Neural cell (in vitro differentiated cells): ENCODE data around the gene SCG5. TPM values are rescaled to one million over a fixed set of nuclear protein-coding genes. Genes with fewer than 3 reads are reported as not detected.

Source experiments
- H2AFZ ChIP-seq: fragments of 200-600, 300-800 bp; sonication (generic), shearing (Covaris generic); 2 replicates; pipeline ENCODE4 v1.6.0; 2014; ENCODE audit warnings: low read depth, mild to moderate bottlenecking, antibody characterized with exemption, low read length, moderate library complexity
- H3F3A ChIP-seq: fragments of 200-600 bp; shearing (Covaris generic); 2 replicates; pipeline ENCODE4 v1.6.1; 2016; ENCODE audit warnings: mild to moderate bottlenecking, moderate library complexity, mixed read lengths, antibody characterized with exemption, low read length; ENCODE audit not compliant: insufficient read depth, poor library complexity, severe bottlenecking
- H3K27ac ChIP-seq: fragments of 200-600, 300-800 bp; sonication (generic), shearing (Covaris generic); 2 replicates; pipeline ENCODE4 v1.5.1; 2014; ENCODE audit warnings: mild to moderate bottlenecking, low read length, moderate library complexity
- H3K27me3 ChIP-seq: fragments of 300-800, 200-600 bp; sonication (generic), shearing (Covaris generic); 2 replicates; pipeline ENCODE4 v1.6.0; 2014; ENCODE audit warnings: mild to moderate bottlenecking, low read depth, low read length, moderate library complexity; ENCODE audit not compliant: insufficient read depth
- H3K36me3 ChIP-seq: fragments of 300-800, 200-600 bp; sonication (generic), shearing (Covaris generic); 2 replicates; pipeline ENCODE4 v1.5.1; 2014; ENCODE audit warnings: mild to moderate bottlenecking, antibody characterized with exemption, low read length, moderate library complexity; ENCODE audit not compliant: insufficient read depth
- H3K4me2 ChIP-seq: fragments of 300-800, 200-600 bp; sonication (generic), shearing (Covaris generic); 2 replicates; pipeline ENCODE4 v1.6.0; 2014; ENCODE audit warnings: mild to moderate bottlenecking, low read length
- H3K4me3 ChIP-seq: fragments of 300-800, 200-600 bp; sonication (generic), shearing (Covaris generic); 2 replicates; pipeline ENCODE4 v1.5.1; 2014; ENCODE audit warnings: mild to moderate bottlenecking, low read length, moderate library complexity
- H3K79me2 ChIP-seq: fragments of 200-600 bp; shearing (Covaris generic); replicated peaks from 2 replicates; pipeline ENCODE4 v1.6.0; 2014; ENCODE audit warnings: mild to moderate bottlenecking, low read length, moderate library complexity; ENCODE audit not compliant: insufficient read depth
- H3K9ac ChIP-seq: fragments of 300-800, 200-600 bp; sonication (generic), shearing (Covaris generic); 2 replicates; pipeline ENCODE4 v1.6.1; 2016; ENCODE audit warnings: mild to moderate bottlenecking, low read length, mixed read lengths
- H3K9me2 ChIP-seq: fragments of 200-600 bp; shearing (Covaris generic); 2 replicates; pipeline ENCODE4 v1.6.1; 2016; ENCODE audit warnings: mild to moderate bottlenecking, low read length, mixed read lengths; ENCODE audit not compliant: insufficient read depth
- H3K9me3 ChIP-seq: fragments of 200-600, 300-800 bp; sonication (generic), shearing (Covaris generic); 2 replicates; pipeline ENCODE4 v1.6.1; 2016; ENCODE audit warnings: mild to moderate bottlenecking, mixed run types, low read length, moderate library complexity, mixed read lengths
- H4K20me1 ChIP-seq: fragments of 200-600 bp; shearing (Covaris generic); 2 replicates; pipeline ENCODE4 v1.6.1; 2016; ENCODE audit warnings: mild to moderate bottlenecking, mixed run types; ENCODE audit not compliant: insufficient read depth
- CTCF ChIP-seq: fragments of 450-650 bp; IDR thresholded peaks from 2 replicates; pipeline ENCODE4 v1.5.1; 2014; ENCODE audit warnings: antibody characterized with exemption, mild to moderate bottlenecking, moderate library complexity; ENCODE audit not compliant: poor library complexity, severe bottlenecking
- EP300 ChIP-seq: fragments of 450-650 bp; conservative IDR thresholded peaks from 2 replicates; pipeline ENCODE4 v1.6.1; 2014; ENCODE audit warnings: antibody characterized with exemption, mild to moderate bottlenecking, moderate library complexity; ENCODE audit not compliant: poor library complexity, severe bottlenecking
- EZH2 ChIP-seq: fragments of 200-600, 300-800 bp; shearing (Covaris generic), sonication (generic); IDR thresholded peaks from 2 replicates; pipeline ENCODE4 v1.6.1; 2014; ENCODE audit warnings: antibody characterized with exemption, low read length, borderline replicate concordance, mild to moderate bottlenecking; ENCODE audit not compliant: insufficient read depth, poor library complexity, severe bottlenecking
- MXI1 ChIP-seq: fragments of 450-650 bp; conservative IDR thresholded peaks from 2 replicates; pipeline ENCODE4 v1.6.1; 2014; ENCODE audit warnings: antibody characterized with exemption, mild to moderate bottlenecking; ENCODE audit not compliant: poor library complexity, severe bottlenecking
- POLR2AphosphoS5 ChIP-seq: IDR thresholded peaks from 2 replicates; pipeline ENCODE4 v1.6.1; 2012
- RAD21 ChIP-seq: fragments of 450-650 bp; conservative IDR thresholded peaks from 2 replicates; pipeline ENCODE4 v1.6.1; 2014; ENCODE audit warnings: antibody characterized with exemption, mild to moderate bottlenecking, moderate library complexity
- SMC3 ChIP-seq: fragments of 450-650 bp; conservative IDR thresholded peaks from 2 replicates; pipeline ENCODE4 v1.6.1; 2014; ENCODE audit warnings: antibody characterized with exemption, mild to moderate bottlenecking, moderate library complexity; ENCODE audit not compliant: poor library complexity
- TAF1 ChIP-seq: IDR thresholded peaks from 2 replicates; pipeline ENCODE4 v1.6.1; 2012; ENCODE audit warnings: low read depth
- polyA plus RNA-seq: library from polyadenylated mRNA; depleted of rRNA; stranded (reverse); fragments of >200 nt; gene quantifications from 2 replicates; pipeline ENCODE4 v1.2.3, GENCODE V29; 2014
- TF ChIP-seq, protein P1 (sequence below): IDR thresholded peaks from 2 replicates; pipeline ENCODE4 v1.6.1; 2012; ENCODE audit warnings: borderline replicate concordance

Gene SCG5
- polyA plus RNA-seq, 1 donor from 2014 or later: 116 TPM

GRCh38 chr15:32735989-32736700 is 94.6 kb downstream of the SCG5 start:
- Histone ChIP-seq H3K9me3 (peaks cover 4% of the 10 kb centered on the region), H3K79me2 (no peaks in the 10 kb centered on the region), H3K9me2 (no peaks in the 10 kb centered on the region), H3K4me3 (no peak overlapping the region), H3K9ac (no peak overlapping the region), H3F3A (no peaks in the 10 kb centered on the region), H2AFZ (no peak overlapping the region), H3K4me2 (no peak overlapping the region), H3K27me3 (no peaks in the 10 kb centered on the region), H3K27ac (no peak overlapping the region), H3K36me3 (no peaks in the 10 kb centered on the region), H4K20me1 (no peaks in the 10 kb centered on the region)
- TF ChIP-seq RAD21 (no peak), SMC3 (no peak), CTCF (no peak), EP300 (no peak), TAF1 (no peak), POLR2AphosphoS5 (no peak), MXI1 (no peak), EZH2 (no peak)
- TF ChIP-seq, protein P1, sequence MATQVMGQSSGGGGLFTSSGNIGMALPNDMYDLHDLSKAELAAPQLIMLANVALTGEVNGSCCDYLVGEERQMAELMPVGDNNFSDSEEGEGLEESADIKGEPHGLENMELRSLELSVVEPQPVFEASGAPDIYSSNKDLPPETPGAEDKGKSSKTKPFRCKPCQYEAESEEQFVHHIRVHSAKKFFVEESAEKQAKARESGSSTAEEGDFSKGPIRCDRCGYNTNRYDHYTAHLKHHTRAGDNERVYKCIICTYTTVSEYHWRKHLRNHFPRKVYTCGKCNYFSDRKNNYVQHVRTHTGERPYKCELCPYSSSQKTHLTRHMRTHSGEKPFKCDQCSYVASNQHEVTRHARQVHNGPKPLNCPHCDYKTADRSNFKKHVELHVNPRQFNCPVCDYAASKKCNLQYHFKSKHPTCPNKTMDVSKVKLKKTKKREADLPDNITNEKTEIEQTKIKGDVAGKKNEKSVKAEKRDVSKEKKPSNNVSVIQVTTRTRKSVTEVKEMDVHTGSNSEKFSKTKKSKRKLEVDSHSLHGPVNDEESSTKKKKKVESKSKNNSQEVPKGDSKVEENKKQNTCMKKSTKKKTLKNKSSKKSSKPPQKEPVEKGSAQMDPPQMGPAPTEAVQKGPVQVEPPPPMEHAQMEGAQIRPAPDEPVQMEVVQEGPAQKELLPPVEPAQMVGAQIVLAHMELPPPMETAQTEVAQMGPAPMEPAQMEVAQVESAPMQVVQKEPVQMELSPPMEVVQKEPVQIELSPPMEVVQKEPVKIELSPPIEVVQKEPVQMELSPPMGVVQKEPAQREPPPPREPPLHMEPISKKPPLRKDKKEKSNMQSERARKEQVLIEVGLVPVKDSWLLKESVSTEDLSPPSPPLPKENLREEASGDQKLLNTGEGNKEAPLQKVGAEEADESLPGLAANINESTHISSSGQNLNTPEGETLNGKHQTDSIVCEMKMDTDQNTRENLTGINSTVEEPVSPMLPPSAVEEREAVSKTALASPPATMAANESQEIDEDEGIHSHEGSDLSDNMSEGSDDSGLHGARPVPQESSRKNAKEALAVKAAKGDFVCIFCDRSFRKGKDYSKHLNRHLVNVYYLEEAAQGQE: no peak

DNA sequence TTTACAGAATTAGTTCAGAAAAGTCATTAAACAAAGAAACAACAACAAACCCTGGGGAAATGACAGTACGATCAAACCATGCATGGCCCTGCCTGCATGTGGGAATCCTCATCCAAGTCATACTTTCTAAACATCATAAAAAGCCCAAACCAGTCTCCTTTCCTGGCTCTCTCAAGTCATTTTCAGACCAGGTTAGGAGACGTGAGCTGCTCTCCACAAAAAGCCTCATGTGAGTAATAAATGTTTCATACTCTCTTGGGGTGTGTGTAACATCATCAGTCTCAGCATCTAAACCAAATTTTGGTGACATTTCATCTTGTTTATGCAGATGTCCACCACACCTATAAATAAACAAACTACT is 95.2 kb downstream of the SCG5 start:
- H3K36me3 ChIP-seq: no peaks in the 10 kb centered on the region
- peaks cover 4% of the 10 kb centered on the region for H3K9me3 ChIP-seq
- H2AFZ ChIP-seq: no peak overlapping the region
- H3F3A ChIP-seq: no peaks in the 10 kb centered on the region
- H3K9ac ChIP-seq: no peak overlapping the region
- H4K20me1 ChIP-seq: no peaks in the 10 kb centered on the region
- no peak overlapping the region for H3K27ac ChIP-seq
- TF ChIP-seq SMC3 (no peak), CTCF (no peak), POLR2AphosphoS5 (no peak), MXI1 (no peak), TAF1 (no peak), EP300 (no peak), EZH2 (no peak), RAD21 (no peak)
- TF ChIP-seq, protein P1: no peak
- no peaks in the 10 kb centered on the region for H3K9me2 ChIP-seq
- no peak overlapping the region for H3K4me3 ChIP-seq
- H3K27me3 ChIP-seq: no peaks in the 10 kb centered on the region
- no peaks in the 10 kb centered on the region for H3K79me2 ChIP-seq
- no peak overlapping the region for H3K4me2 ChIP-seq
